ENCODE data around the gene DOK4.
"Not testable (repeated sequence)": the region's sequence is repeated elsewhere in the genome, so short reads cannot be mapped to it uniquely, and the experiment has no call there.

Gene DOK4

DNA sequence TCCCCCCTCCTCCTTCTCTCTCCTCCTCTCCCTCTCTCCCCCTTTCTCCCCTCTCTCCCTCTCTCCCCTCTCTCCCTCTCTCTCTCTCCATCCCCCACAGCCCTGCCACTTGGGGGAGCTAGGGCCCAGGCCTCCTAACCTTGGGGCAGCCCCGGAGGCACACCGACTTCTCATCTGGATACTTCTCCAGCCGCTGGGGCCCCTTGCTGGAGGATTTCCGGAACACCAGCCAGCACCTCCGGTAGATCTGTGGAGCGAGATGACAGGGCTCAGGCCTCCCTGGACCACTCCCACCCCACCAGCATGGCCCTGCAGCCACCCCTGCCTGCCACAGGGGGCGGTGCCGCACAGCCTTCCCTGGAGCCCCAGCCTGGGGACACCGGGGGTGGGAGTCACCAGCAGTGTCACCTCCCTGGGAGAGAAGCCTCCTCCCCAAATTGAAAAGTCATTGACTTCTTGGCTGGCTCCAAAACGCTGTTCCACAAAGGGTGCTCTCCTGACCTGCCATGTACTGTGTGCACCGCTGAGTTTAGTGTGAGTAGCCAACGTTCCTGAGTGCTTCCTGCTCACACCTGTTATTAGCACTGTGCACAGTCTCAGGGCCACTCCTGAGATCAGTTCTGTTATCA, 10.5 kb downstream of the DOK4 start:
- DNase-seq, result peak; percentile 93

DNA sequence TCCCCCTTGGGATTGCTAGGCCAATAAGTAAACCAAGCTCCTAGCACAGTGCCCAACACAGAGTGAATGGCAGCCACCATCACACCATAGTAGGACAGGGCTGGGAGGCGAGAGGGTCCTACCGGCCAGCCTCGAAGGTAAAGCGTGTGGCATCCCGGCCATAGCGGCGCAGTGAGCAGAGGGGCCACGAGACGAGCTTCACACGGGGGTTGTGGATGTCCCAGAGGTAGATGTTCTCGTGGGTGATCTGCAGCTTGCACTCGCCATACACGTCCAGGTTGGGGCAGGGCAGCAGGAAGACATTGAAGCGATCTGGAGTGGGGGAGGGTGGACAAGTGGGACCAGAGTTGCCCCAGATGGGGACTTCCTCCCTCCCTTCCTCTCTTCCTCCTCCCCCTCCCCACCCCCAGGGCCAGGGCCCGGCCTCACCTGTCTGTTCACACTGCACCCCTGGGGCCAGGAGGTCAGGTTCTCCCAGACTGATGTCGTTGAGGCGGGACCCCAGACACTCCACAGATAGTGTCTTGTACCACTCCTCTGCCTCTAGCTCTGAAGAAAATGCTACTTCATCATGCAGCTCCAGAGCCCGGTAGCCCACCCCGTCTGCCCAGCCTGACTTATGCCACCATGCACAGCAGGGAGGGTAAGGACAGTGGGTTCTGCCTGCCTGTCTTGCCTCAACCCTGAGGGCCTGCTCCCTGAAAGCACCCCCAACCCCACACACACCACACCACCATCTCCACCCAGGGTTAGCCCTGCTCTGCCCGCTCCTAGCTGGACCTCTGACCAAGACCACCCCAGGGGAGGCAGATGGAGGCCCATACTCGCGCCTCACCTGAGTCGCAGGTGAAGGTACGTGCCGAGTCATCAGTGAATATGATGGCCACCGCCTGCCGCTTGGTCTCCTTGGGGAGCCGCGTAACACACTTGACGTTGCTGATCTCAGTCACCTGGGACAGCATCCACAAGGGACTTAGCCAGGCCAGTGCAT, 11.3 kb downstream of the DOK4 start:
- DNase-seq, result no peak

DNA sequence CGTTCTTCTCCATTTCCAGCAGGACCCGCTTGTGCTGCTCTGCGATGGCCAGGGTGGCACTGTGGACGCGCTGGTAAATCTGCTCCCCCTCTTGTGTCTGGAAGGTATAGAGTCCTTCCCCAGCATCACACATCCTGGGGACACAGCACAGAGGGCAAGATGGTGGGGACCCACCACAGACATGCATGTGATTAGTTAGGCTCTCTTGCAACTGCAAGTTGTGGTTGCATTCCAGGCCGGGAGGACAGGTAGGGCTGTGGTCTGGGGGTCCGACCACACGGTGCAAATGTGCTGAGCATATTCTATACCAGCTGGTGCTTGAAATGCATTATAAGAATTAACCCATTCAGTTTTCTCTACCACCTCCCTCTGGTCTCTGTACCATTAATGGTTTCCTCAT, 12.4 kb downstream of the DOK4 start:
- DNase-seq, result no peak

DNA sequence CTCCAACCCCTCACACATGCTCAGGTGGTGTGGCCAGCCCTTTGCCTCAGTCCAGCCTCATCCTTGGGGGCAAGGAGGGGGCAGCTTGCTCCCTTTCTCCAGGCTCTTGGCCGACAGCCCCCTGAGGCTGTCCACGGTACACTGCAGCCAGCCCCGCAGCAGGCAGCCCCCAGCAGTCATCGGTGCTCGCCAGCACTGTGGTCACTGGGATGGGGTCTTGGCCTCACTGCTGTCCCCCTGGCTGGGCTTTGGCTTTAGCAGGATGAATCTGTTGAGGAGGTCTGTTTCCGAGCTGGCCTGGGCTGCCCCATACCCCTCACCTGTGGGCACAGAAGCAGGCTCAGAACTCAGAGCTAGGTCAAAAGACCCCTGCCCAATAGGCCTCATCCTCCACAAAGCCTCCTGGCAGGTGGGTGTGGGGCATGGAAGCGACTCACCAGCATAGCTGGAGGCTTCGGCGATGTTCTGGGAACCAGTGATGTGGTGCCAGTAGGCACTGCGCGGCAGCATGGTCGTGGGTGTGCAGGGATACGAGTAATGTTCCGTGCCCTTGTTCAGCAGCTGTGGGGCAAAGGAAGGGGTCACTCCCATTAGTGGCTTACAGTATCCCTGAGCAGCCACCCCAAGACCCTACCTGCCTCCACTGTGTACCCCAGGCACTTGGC, 13.0 kb downstream of the DOK4 start:
- DNase-seq, result no peak

DNA sequence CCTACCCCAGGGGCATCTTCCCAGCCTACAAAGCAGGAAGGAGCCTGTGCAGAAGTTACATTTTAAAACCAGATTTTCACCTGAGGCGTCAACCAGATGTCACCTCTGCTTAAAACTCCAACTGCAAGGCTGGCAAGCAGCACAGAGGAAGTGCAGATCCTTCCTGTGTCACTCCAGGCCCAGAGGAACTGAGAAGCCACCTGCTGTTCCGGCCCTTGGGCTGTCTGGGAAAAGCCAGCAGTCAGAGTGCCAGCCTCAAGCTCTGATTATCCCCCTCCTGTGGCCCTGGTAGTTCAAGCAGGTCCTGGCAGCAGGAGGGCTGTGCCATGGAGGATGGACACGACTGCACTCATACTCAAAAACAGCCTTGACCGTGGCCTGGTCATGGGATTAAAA, 13.6 kb downstream of the DOK4 start:
- DNase-seq, result no peak

DNA sequence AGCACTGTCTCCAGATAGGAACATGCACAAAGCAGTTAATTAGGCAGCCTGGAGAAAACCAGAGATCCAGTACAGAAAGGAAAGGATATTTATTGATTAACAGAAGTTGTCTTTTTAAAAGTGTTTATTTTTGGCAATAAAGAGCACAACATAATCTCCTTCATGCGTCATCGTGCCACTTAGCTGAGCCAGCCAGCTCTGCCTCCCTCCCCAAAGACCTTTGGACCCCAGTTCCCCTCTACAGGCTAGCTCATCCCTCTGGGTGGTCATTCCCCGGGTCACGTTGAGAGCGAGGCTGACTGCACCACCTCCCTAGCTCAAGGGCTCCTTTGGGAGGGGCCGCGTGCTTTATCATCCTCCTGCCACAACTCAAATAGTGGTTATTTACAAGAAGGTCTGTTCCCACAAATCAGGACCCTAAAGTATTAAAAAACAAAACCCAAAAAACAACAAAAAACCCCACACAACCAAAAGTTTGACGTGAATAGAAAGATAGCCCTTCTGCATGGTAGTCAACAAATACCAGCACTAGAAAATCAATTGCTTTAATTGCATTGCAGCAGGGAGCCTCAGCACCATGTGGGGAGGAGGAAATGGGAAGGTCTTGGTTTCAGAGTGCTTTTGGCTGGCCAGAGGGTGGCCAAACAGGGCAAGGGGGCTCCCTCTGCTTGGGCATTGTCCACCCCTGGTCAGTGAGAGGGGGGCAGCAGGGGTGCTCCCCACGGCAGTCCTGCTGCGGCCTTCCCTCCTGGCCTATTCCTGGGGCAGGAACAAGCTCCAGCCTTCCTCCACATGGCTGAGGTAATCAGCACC, 14.2 kb downstream of the DOK4 start:
- no peak for DNase-seq

DNA sequence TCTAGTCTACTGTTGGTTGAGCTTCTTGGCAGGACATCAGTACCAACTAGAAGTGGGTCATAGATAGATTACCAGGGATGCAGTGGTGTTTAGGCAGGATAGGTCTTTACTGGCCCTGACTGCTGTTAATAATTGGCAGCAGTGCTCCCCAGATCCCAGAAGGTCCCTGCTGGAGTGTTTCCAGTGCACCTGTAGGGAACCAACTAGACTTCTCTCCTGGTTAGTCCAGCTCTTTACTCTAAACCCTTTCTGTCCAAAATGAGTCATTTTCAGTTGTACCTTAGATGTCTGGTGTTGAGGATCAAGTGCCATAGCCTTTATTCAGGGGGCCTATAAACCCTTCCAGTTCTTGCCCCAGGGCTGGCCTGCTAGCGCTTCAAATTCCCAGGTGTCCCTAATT, 15.1 kb downstream of the DOK4 start:
- no peak for DNase-seq

DNA sequence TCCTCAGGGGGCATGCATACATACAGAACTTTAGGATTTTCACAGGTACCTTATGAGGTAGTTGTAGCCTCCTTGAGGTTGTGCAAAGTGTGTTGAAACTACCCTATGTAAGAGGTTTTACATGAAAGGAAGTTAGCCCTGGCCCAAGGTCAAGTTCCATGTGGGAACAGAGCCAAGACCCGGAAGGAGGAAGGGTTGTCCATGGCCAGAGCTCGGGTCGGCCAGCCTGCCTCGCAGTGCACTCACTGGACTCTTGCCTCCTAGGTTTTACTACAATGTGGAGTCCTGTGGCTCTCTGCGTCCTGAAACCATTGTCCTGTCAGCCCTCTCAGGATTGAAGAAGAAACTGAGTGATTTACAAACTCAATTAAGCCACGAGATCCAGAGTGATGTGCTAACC, 15.6 kb downstream of the DOK4 start:
- no peak for DNase-seq

DNA sequence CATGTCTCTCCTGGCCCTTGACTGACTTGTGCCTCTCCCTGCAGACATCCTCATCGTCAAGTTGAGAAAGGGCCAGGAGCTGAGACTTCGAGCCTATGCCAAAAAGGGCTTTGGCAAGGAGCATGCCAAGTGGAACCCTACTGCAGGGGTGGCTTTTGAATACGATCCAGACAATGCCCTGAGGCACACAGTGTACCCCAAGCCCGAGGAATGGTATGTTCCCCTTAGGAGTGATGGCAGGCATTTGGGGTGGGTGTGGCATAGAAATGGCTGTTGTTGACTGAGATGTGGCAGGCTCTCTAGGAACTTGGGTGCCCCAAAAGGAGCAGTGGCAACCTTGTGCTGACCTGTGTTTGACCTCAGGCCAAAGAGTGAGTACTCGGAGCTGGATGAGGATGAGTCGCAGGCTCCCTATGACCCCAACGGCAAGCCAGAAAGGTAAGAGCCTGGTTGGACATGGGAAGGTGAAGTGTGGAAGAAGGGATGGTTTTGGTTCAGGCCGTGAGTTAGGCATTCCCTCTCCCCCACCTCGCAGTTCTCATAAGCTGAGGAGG, 16.3 kb downstream of the DOK4 start:
- DNase-seq, result no peak

DNA sequence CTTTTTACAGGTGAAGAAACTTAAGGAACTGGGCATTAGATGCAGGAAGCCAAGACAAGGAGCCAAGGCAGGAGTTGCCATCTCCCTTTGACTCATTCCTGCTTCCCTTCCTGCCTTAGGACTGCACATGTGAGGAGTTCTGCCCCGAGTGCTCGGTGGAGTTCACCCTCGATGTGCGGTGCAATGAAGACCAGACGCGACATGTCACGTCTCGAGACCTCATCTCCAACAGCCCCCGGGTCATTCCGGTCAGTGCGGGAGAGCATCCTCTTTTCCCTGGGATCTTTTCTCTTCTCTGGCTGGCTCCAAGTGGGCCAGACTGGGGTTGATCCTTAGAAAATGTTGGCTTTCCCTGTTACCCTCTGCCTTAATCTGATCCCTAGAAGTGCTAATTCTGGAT, 17.2 kb downstream of the DOK4 start:
- DNase-seq, result no peak

DNA sequence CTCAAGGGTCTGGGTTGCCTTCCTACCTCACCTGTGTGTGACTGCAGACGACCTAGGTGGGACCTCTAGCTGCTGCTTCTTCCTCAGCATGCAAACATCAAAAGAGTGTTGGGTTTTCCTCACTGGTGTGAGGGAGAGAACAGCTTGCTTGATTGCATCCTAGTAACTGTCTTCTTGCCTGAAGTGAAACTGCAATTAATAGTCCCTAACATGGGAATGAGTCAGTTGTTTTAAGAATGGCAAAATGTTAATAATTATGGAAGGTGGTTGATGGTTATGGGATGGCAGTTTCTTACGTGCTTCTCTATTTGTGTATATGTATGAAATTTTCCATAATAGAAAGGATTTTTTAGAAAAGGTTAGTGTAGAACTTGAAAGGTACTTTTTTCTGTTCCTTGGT, 17.9 kb downstream of the DOK4 start:
- no peak for DNase-seq

DNA sequence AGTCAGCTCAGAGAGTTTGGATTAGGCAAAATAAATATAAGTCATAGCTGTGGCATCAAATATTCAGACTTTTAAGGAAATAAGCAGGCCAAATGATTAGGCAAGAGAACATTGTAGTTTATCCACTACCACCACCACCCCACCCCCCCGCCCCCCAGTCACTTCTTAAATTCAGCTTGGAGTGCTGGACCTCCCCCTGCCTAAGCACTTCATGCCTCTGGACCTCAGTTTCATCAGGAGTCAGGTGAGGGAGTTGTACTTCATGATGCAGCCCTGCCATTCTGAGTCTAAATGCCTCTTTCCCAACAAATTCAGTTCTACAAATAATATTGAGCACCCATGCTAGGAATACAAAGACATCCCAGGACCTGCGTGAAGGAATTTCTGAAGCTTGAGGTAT, 21.8 kb downstream of the DOK4 start:
- DNase-seq, result no peak

DNA sequence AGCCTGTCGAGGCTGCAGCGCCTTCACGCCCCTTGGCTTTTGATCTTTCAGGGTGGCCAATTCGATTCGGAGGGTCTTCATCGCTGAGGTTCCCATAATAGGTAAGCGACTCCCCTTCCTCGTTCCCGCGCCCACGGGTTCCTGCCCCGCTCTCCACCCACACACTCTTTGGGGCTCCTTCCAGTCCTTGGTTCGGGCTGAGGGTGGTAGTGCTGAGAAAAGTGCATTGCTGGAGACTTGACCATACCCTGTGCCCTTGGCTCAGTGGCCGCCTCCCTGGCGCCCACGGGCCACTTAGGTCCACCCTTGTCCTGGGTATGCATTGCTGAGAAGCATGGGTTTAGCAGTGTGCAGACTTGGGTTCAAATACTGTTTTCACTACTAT, 23.3 kb downstream of the DOK4 start:
- no peak for DNase-seq

DNA sequence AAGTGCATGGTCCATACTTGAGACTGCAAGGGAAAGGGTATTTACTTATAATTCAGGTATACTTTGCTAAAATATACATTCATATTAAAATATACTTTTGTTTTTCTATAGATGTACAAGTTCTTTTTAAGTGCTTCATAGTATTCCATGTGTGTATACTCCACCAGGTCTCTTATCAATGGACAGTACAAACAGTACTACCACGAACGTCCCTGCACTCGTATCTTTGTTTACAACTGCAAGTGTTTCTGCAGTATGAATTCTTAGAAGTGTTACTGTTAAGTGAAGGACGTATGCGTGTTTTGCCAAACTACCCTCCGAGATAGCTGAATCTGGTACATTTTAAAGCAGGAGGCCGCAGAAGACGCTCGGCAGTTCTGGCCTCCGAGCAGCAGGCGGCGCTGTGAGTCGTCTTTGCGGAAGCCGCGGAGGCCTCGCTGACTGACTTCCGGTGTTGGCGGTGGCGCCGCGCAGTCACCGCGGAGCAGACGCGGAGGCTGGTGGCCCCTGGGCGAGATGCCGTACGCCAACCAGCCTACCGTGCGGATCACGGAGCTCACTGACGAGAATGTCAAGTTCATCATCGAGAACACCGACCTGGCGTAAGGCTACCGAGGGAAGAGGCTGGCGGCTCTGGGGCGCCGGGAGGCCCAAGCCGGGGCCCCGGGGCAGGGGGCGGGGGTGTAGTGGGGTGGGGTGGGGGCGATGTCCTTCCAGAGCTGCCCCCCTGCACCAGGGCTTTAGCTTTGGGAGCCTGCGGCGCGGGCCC, 23.9 kb downstream of the DOK4 start, which contains the start of gene POLR2C:
TSS of gene POLR2C (plus strand) at position 471 of the 769 bp plus-strand sequence. CDS start at position 517, 46 bp downstream.
- peak; percentile 93 for DNase-seq

DNA sequence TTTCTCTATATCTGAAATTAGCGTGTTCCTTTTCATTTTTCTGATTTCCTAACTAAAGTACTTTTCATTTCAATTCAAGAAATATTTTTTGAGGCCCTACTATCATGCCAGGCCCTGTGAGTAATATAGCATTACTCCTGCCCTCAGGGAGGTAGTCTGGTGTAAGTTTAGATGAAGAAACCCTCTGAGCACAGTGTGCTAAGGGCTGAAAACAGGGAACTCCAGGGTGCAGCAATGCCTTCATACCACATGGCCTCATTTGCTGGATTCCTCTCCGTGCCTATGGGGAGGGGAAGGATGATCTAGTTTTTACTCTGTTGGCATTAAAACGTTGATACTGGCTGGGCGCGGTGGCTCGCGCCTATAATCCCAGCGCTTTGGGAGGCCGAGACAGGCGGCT, 34.3 kb downstream of the DOK4 start:
- DNase-seq, result no peak

DNA sequence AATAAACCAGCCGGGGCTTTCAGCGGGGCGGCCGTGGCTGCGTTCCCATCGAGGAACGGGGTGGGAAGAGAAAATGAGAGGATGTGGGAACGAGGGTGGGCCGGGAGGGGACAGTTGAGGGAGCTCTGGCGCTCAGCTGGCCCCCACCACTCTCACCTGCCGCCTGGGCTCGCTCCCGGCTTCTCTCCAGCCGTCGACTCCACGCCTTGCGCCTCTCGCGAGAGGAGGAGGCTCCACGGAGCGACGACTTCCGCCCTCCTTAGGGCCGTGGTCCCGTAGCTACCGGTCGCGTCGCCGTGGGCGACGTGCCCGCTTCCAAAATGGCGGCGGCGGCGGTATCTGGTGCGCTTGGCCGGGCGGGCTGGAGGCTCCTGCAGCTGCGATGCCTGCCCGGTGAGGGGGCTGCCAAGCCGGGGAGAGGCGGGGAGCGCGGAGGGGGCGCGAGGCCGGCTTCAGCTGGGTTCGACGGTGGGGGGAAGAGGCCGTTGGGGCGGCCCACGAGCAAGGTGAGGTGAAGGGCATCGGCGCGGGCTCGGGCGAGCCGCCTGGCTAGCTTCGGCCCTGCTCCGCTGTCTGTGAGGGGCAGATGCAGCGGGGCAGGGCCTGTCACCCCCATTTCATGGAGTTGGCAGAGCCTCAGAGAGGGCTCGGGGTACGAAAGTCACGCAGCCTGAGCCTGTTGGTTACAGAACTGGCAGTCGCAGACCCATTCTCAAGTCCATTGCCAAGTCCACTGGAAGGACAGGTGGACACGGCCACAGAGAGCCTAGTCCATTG, 38.9 kb downstream of the DOK4 start, which contains the start of the genes CIAPIN1 and COQ9:
TSS of gene CIAPIN1 (minus strand) at position 200 of the 777 bp plus-strand sequence. CDS start 6,457 bp downstream, outside the sequence.
TSS of gene COQ9 (plus strand) at position 294 of the 777 bp plus-strand sequence. CDS start at position 321, 27 bp downstream.
- DNase-seq, result peak; percentile 96

DNA sequence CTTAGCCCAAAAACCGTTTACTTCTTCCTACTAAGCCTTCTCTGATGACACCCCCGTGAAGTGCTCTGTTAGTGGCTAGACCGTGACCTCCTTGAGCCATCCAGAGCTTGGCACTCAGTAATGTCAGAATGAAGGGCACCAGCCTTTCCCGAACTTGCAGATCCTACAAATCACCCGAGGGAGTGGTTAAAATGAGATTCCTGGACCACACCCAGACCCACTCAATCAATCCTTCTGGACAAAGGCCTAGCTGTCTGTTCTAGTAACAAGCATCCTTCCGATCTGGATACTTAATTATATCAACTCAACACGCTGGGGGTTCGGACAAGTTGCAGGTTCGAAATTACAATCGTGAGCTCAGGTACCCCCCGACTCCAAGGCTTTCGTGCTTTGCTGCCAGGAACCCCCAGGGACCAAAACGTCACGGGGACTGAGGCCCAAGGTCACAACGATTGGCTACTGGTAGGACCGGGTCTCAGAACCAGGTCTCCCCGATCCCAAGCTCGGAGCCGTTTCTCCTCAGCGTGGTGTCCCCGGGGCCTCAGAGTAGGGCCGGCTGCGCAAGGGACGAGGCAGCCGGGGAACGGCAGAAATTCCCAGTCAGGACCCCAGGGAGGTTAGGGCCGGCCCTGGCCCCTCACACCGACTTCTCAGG, 39.6 kb downstream of the DOK4 start:
- DNase-seq, result peak; percentile 29

DNA sequence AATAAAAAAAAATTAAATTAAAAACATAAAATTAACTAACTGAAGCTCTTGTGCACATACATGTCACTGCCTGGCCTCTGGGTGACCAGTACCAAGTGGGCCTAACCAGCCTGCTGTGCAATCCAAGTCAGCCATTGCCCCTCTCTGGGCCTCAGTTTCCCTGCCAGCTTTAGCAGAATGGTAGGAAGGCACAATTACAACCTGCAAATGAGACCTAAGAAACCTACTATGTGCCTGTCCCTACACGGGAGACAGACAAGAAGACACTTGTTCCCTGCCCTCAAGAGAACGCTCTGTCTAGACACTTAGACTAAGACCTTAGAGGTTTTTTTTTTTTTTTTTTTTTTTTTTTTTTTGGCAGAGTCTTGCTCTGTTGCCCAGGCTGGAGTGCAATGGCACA, 40.8 kb downstream of the DOK4 start:
- no peak for DNase-seq

DNA sequence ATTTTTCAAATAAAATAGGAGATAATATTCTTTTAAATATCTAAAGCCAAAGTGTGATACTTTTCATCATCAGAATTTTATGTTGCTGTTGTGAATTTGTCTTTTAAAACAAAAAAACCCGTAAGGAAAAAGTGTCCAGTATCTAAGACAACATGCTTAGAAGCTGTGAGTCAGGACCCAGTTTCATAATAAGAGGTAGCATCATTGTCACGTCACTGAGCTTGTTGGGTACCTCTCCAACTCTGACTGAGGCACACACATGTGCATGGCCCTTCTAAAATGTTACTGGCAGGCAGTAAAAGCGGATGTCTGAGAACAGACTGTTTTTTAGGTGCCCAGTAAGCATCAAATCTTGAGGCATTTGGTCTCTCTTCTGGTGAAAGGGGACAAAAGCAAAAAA, 41.6 kb downstream of the DOK4 start:
- DNase-seq, result peak; percentile 11

DNA sequence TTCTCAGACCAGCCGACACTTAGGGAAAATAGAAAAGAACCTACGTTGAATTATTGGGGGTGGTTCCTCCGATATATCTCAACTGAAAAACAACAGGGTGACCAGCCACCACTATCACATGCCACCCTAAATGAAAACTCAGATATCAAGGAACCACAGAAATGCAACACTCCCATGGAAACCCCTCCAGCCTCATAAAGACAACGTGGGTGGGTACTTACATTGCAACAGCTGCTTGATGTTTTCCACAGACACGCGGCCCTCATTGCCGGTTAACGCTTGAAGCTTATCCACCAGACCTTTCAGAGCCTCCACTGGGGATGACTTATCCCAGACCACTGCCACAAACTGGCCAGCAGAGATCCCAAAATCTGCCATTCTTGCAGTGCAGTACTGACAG, 45.7 kb downstream of the DOK4 start:
- not testable (repeated sequence) for DNase-seq
